Epithelial cell of esophagus (primary cell): ENCODE data around the gene OSBPL5.

ENCODE experiments used
- DNase-seq: peaks from one replicate; pipeline ENCODE4 v3.0.0; 2010; ENCODE audit warnings: low read depth
- H3K4me3 ChIP-seq: 2 replicates; pipeline ENCODE4 v1.5.1; 2011; ENCODE audit warnings: mild to moderate bottlenecking, low read length, control low read depth
- CTCF ChIP-seq: IDR thresholded peaks from 2 replicates; pipeline ENCODE4 v1.5.1; 2011; ENCODE audit warnings: low read depth, mild to moderate bottlenecking, low read length, control low read depth, inconsistent platforms; ENCODE audit not compliant: insufficient read depth; ENCODE audit errors: missing control alignments

OSBPL5 gene

GRCh38 chr11:3139086-3139440, 26.0 kb downstream of the OSBPL5 start:
- TF ChIP-seq CTCF = no peak
- DNase-seq = no peak
- no peak overlapping the region for H3K4me3 ChIP-seq

- H3K4me3 ChIP-seq = no peak overlapping the region
- no peak for TF ChIP-seq CTCF
- DNase-seq = no peak
These were observed 26.7 kb downstream of the OSBPL5 start for GRCh38 chr11:3138178-3139085.

- DNase-seq = no peak
- no peak overlapping the region for H3K4me3 ChIP-seq
- no peak for TF ChIP-seq CTCF
These were observed 27.5 kb downstream of the OSBPL5 start for GRCh38 chr11:3137486-3138177.

GRCh38 chr11:3136546-3137455, 28.3 kb downstream of the OSBPL5 start:
- no peak for DNase-seq
- TF ChIP-seq CTCF = no peak
- no peak overlapping the region for H3K4me3 ChIP-seq

GRCh38 chr11:3135481-3136440, 29.3 kb downstream of the OSBPL5 start:
- H3K4me3 ChIP-seq = no peak overlapping the region
- no peak for TF ChIP-seq CTCF
- DNase-seq = no peak
